ENCODE results near the gene TMEM191C. TPM values are rescaled to one million over a fixed set of nuclear protein-coding genes. Genes with fewer than 3 reads are reported as not detected.
"Not testable (repeated sequence)": the region's sequence is repeated elsewhere in the genome, so short reads cannot be mapped to it uniquely, and the experiment has no call there.

TMEM191C gene
- total and polyA plus RNA-seq, 7 donors = 0.01 to 0.34 (median 0.06) TPM; not detected in 3

DNA sequence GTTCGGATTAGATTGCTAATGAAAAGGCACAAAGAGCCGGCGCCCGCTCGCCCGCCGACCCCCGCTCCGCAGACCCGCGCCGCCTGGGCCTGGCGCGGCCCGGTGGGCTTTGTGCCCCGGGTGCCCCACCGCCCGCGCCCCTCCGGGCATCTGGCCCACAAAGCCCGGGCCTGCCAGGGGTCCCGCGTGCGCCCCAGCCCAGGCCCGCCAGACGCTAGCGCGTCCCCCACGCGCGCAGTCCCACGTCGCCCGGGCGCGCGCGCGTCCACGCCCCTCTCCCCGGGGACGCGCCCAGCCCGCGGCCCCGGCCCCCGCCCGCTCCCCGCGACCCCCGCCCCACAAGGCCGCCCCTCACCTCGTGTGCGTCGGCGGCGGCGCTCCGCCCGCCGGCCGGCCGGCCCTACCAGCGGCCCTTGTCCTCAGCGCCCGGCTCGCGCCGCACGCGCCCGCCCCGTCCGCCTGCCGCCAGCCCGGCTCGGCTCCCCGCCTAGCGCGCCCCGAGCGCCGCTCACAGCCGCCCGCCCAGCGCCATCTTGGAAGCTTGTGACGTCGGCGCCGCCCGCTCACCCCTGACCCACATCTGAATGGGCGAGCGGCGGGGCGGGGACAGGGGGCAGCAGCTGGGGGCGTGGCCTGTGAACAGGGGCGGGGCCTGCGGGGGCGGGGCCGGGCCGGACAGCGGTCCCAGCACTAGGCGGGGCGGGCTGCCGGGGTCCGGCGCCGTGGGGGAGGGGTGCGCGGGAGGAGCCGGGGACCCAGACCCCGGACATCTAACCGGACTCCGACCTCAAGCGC lies 50.0 kb downstream of the TMEM191C start:
- WGBS, 3 donors = no CpG with 5 or more reads among the region's 115 CpGs
- H3K9me3 ChIP-seq; DNase-seq; H3K36me3 ChIP-seq (ENCODE audit: insufficient read depth in 1 of 2, low read depth in 1 of 2); H3K27me3 ChIP-seq (ENCODE audit: insufficient read depth in 3 of 3, low read length in 2 of 3); H3K4me1 ChIP-seq; H3K27ac ChIP-seq; intact Hi-C loops (cut with DNase I); H3K4me3 ChIP-seq: not testable (repeated sequence)
- peak; percentile 90 to 94 (median 92) for ATAC-seq

Other genes with a start within 250 kb of the TMEM191C start
- under 1 TPM in 1 of 4 donors, not detected in 3; 0.08 TPM for gene RIMBP3B, start 83.6 kb upstream of the TMEM191C start, total RNA-seq
- gene RIMBP3B, start 83.6 kb upstream of the TMEM191C start, polyA plus RNA-seq = under 1 TPM in 1 of 3 donors, not detected in 2; 0.01 TPM
- gene HIC2, start 50.0 kb upstream of the TMEM191C start, total RNA-seq = 1 to 10 TPM; 1.8 to 3.2 (median 2.3) TPM
- 1 to 10 TPM in 2 of 3 donors, under 1 TPM in 1; 0.94 to 2.2 (median 1.2) TPM for gene HIC2, start 50.0 kb upstream of the TMEM191C start, polyA plus RNA-seq
- gene RIMBP3C, start 84.1 kb downstream of the TMEM191C start, total RNA-seq = not detected
- gene RIMBP3C, start 84.1 kb downstream of the TMEM191C start, polyA plus RNA-seq = under 1 TPM; 0.01 to 0.04 (median 0.04) TPM
- 10 to 100 TPM; 44.9 to 57.3 (median 53.1) TPM for gene UBE2L3, start 100.3 kb downstream of the TMEM191C start, total RNA-seq
- gene UBE2L3, start 100.3 kb downstream of the TMEM191C start, polyA plus RNA-seq = 100 to 1,000 TPM in 1 of 3 donors, 10 to 100 TPM in 2; 51.4 to 144 (median 89.9) TPM
- 1 to 10 TPM; 2.4 to 5.4 (median 3.3) TPM for gene YDJC, start 162.6 kb downstream of the TMEM191C start, total RNA-seq
- gene YDJC, start 162.6 kb downstream of the TMEM191C start, polyA plus RNA-seq = 1 to 10 TPM; 3.6 to 5.8 (median 4.0) TPM
- gene CCDC116, start 165.4 kb downstream of the TMEM191C start, total RNA-seq = under 1 TPM; 0.13 to 0.24 (median 0.20) TPM
- gene CCDC116, start 165.4 kb downstream of the TMEM191C start, polyA plus RNA-seq = under 1 TPM; 0.07 to 0.32 (median 0.14) TPM
- 10 to 100 TPM in 3 of 4 donors, 1 to 10 TPM in 1; 6.9 to 13.0 (median 11.6) TPM for gene SDF2L1, start 174.9 kb downstream of the TMEM191C start, total RNA-seq
- 10 to 100 TPM; 16.8 to 53.5 (median 26.0) TPM for gene SDF2L1, start 174.9 kb downstream of the TMEM191C start, polyA plus RNA-seq
- 10 to 100 TPM; 19.3 to 31.6 (median 21.6) TPM for gene PPIL2, start 198.6 kb downstream of the TMEM191C start, total RNA-seq
- gene PPIL2, start 198.6 kb downstream of the TMEM191C start, polyA plus RNA-seq = 10 to 100 TPM; 15.6 to 24.7 (median 17.4) TPM

Data from psoas muscle (tissue), 8 donors.